ENCODE measurements around the gene HOXA5. TPM values are rescaled to one million over a fixed set of nuclear protein-coding genes. Genes with fewer than 3 reads are reported as not detected.

The HOXA5 gene
- total and polyA plus RNA-seq, 5 donors from 2014 or later = not detected

GRCh38 chr7:27179503-27180430 lies 36.3 kb upstream of the HOXA5 start:
- Histone ChIP-seq H3K4me3 (ENCODE audit: low read depth, low read length) (no peak overlapping the region), H3K4me1 (ENCODE audit: control insufficient read depth, insufficient read depth, low read length, poor library complexity, severe bottlenecking) (peaks cover 21% of the 10 kb centered on the region), H3K9me3 (ENCODE audit: control insufficient read depth in 2 of 2, low read length in 2 of 2) (no peaks in the 10 kb centered on the region), H3K27ac (ENCODE audit: insufficient read depth, low read length, poor library complexity, severe bottlenecking) (no peak overlapping the region), H3K27me3 (ENCODE audit: control insufficient read depth, insufficient read depth, low read length) (peaks cover 32% of the 10 kb centered on the region), H3K36me3 (ENCODE audit: control insufficient read depth, insufficient read depth, low read length) (no peaks in the 10 kb centered on the region)
- Mint-ChIP-seq H3K9me3 (peaks cover 0 to 3% (median 0%) of the 10 kb centered on the region in 7 donors), H3K27me3 (peaks cover 86% of the 10 kb centered on the region), H3K4me3 (peak overlapping the region; percentile 43 to 78 (median 62)), H3K36me3 (no peaks in the 10 kb centered on the region), H3K4me1 (peaks cover 0 to 25% (median 13%) of the 10 kb centered on the region in 4 donors), H3K27ac (peak overlapping the region in 1 of 3 donors; percentile 63)
- DNase-seq (peak in 2 of 3 donors; percentile 33 to 68), ATAC-seq (ENCODE audit: low read depth in 2 of 2) (peak; percentile 38 to 72)

GRCh38 chr7:27179030-27179429 lies 35.5 kb upstream of the HOXA5 start:
- Histone ChIP-seq H3K4me3 (ENCODE audit: low read depth, low read length) (no peak overlapping the region), H3K27me3 (ENCODE audit: control insufficient read depth, insufficient read depth, low read length) (peaks cover 33% of the 10 kb centered on the region), H3K9me3 (ENCODE audit: control insufficient read depth in 2 of 2, low read length in 2 of 2) (no peaks in the 10 kb centered on the region), H3K4me1 (ENCODE audit: control insufficient read depth, insufficient read depth, low read length, poor library complexity, severe bottlenecking) (peaks cover 20% of the 10 kb centered on the region), H3K27ac (ENCODE audit: insufficient read depth, low read length, poor library complexity, severe bottlenecking) (no peak overlapping the region), H3K36me3 (ENCODE audit: control insufficient read depth, insufficient read depth, low read length) (no peaks in the 10 kb centered on the region)
- Mint-ChIP-seq H3K4me3 (peak overlapping the region in 1 of 4 donors; percentile 71), H3K4me1 (peaks cover 0 to 25% (median 9%) of the 10 kb centered on the region in 4 donors), H3K36me3 (no peaks in the 10 kb centered on the region), H3K27me3 (peaks cover 86% of the 10 kb centered on the region), H3K9me3 (peaks cover 0 to 3% (median 0%) of the 10 kb centered on the region in 7 donors), H3K27ac (peak overlapping the region in 1 of 3 donors; percentile 63)
- no peak for ATAC-seq (ENCODE audit: low read depth in 2 of 2)
- no peak for DNase-seq

- Histone ChIP-seq H3K27me3 (ENCODE audit: control insufficient read depth, insufficient read depth, low read length) (peaks cover 30% of the 10 kb centered on the region), H3K27ac (ENCODE audit: insufficient read depth, low read length, poor library complexity, severe bottlenecking) (no peak overlapping the region), H3K4me1 (ENCODE audit: control insufficient read depth, insufficient read depth, low read length, poor library complexity, severe bottlenecking) (peaks cover 20% of the 10 kb centered on the region), H3K36me3 (ENCODE audit: control insufficient read depth, insufficient read depth, low read length) (no peaks in the 10 kb centered on the region), H3K9me3 (ENCODE audit: control insufficient read depth in 2 of 2, low read length in 2 of 2) (no peaks in the 10 kb centered on the region), H3K4me3 (ENCODE audit: low read depth, low read length) (no peak overlapping the region)
- ATAC-seq (ENCODE audit: low read depth in 2 of 2) = no peak
- H3K4me3 Mint-ChIP-seq = no peak overlapping the region
- peaks cover 0 to 20% (median 7%) of the 10 kb centered on the region in 4 donors for H3K4me1 Mint-ChIP-seq
- no peaks in the 10 kb centered on the region for H3K36me3 Mint-ChIP-seq
- H3K9me3 Mint-ChIP-seq = peaks cover 0 to 3% (median 0%) of the 10 kb centered on the region in 7 donors
- H3K27ac Mint-ChIP-seq = no peak overlapping the region
- DNase-seq = no peak
- peaks cover 80% of the 10 kb centered on the region for H3K27me3 Mint-ChIP-seq
These were observed 34.9 kb upstream of the HOXA5 start for GRCh38 chr7:27178366-27178765.

GRCh38 chr7:27177795-27178320 lies 34.4 kb upstream of the HOXA5 start:
- Mint-ChIP-seq H3K27me3 (peaks cover 77% of the 10 kb centered on the region), H3K9me3 (peaks cover 0 to 3% (median 0%) of the 10 kb centered on the region in 7 donors), H3K4me3 (no peak overlapping the region), H3K4me1 (peaks cover 0 to 21% (median 7%) of the 10 kb centered on the region in 4 donors), H3K27ac (no peak overlapping the region), H3K36me3 (no peaks in the 10 kb centered on the region)
- peaks cover 25% of the 10 kb centered on the region for H3K4me1 ChIP-seq (ENCODE audit: control insufficient read depth, insufficient read depth, low read length, poor library complexity, severe bottlenecking)
- DNase-seq (no peak), ATAC-seq (ENCODE audit: low read depth in 2 of 2) (no peak)
- no peak overlapping the region for H3K27ac ChIP-seq (ENCODE audit: insufficient read depth, low read length, poor library complexity, severe bottlenecking)
- peaks cover 29% of the 10 kb centered on the region for H3K27me3 ChIP-seq (ENCODE audit: control insufficient read depth, insufficient read depth, low read length)
- no peaks in the 10 kb centered on the region for H3K9me3 ChIP-seq (ENCODE audit: control insufficient read depth in 2 of 2, low read length in 2 of 2)
- no peak overlapping the region for H3K4me3 ChIP-seq (ENCODE audit: low read depth, low read length)
- H3K36me3 ChIP-seq (ENCODE audit: control insufficient read depth, insufficient read depth, low read length) = no peaks in the 10 kb centered on the region

GRCh38 chr7:27176962-27177794 lies 33.7 kb upstream of the HOXA5 start:
- peak overlapping the region in 1 of 4 donors; percentile 8 for H3K4me3 Mint-ChIP-seq
- no peak overlapping the region for H3K27ac Mint-ChIP-seq
- Histone ChIP-seq H3K4me1 (ENCODE audit: control insufficient read depth, insufficient read depth, low read length, poor library complexity, severe bottlenecking) (peaks cover 31% of the 10 kb centered on the region), H3K36me3 (ENCODE audit: control insufficient read depth, insufficient read depth, low read length) (no peaks in the 10 kb centered on the region), H3K9me3 (ENCODE audit: control insufficient read depth in 2 of 2, low read length in 2 of 2) (no peaks in the 10 kb centered on the region), H3K27ac (ENCODE audit: insufficient read depth, low read length, poor library complexity, severe bottlenecking) (no peak overlapping the region), H3K4me3 (ENCODE audit: low read depth, low read length) (no peak overlapping the region), H3K27me3 (ENCODE audit: control insufficient read depth, insufficient read depth, low read length) (peaks cover 30% of the 10 kb centered on the region)
- DNase-seq (no peak), ATAC-seq (ENCODE audit: low read depth in 2 of 2) (no peak)
- peaks cover 0 to 24% (median 10%) of the 10 kb centered on the region in 4 donors for H3K4me1 Mint-ChIP-seq
- peaks cover 0 to 3% (median 0%) of the 10 kb centered on the region in 7 donors for H3K9me3 Mint-ChIP-seq
- no peaks in the 10 kb centered on the region for H3K36me3 Mint-ChIP-seq
- H3K27me3 Mint-ChIP-seq = peaks cover 77% of the 10 kb centered on the region

- no peak overlapping the region for H3K4me3 ChIP-seq (ENCODE audit: low read depth, low read length)
- Mint-ChIP-seq H3K4me3 (peak overlapping the region in 1 of 4 donors; percentile 8), H3K9me3 (peaks cover 0 to 6% (median 0%) of the 10 kb centered on the region in 7 donors), H3K36me3 (no peaks in the 10 kb centered on the region), H3K4me1 (peaks cover 3 to 30% (median 16%) of the 10 kb centered on the region in 4 donors), H3K27ac (no peak overlapping the region), H3K27me3 (peaks cover 77% of the 10 kb centered on the region)
- DNase-seq (no peak), ATAC-seq (ENCODE audit: low read depth in 2 of 2) (no peak)
- H3K27me3 ChIP-seq (ENCODE audit: control insufficient read depth, insufficient read depth, low read length) = peaks cover 36% of the 10 kb centered on the region
- H3K9me3 ChIP-seq (ENCODE audit: control insufficient read depth in 2 of 2, low read length in 2 of 2) = no peaks in the 10 kb centered on the region
- H3K27ac ChIP-seq (ENCODE audit: insufficient read depth, low read length, poor library complexity, severe bottlenecking) = no peak overlapping the region
- H3K4me1 ChIP-seq (ENCODE audit: control insufficient read depth, insufficient read depth, low read length, poor library complexity, severe bottlenecking) = peaks cover 37% of the 10 kb centered on the region
- H3K36me3 ChIP-seq (ENCODE audit: control insufficient read depth, insufficient read depth, low read length) = no peaks in the 10 kb centered on the region
These were observed 33.0 kb upstream of the HOXA5 start for GRCh38 chr7:27176524-27176845.
